ENCODE results near the gene PTPRD. TPM values are rescaled to one million over a fixed set of nuclear protein-coding genes. Genes with fewer than 3 reads are reported as not detected.
"Not testable (repeated sequence)": the region's sequence is repeated elsewhere in the genome, so short reads cannot be mapped to it uniquely, and the experiment has no call there.

PTPRD gene
- total RNA-seq, 1 experiment from 2014 or later: not detected

DNA sequence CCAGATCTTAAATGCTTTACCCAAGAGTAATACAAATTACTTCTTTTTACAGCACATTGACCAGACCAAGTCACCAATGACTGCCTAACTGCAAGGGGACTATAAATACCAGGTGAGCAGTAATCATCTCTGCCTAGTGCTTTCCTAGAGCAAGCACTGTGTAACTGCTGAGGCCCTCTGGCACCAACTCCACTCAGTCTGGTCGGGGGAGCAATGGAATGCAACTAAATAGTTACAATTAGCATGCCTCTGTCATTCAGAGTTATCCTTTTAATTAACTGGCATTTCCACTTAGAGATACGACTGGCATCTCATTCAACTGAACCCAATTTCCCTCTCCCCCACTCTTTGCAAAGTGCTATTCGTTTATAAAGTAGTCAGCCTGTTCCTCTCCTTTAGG lies 1504.2 kb downstream of the PTPRD start:
- Mint-ChIP-seq H3K27me3 (ENCODE audit: insufficient read depth, unreplicated experiment) (peaks cover 24% of the 10 kb centered on the region), H3K4me1 (ENCODE audit: insufficient read depth, unreplicated experiment) (no peaks in the 10 kb centered on the region), H3K9me3 (ENCODE audit: unreplicated experiment) (no peaks in the 10 kb centered on the region), H3K4me3 (ENCODE audit: unreplicated experiment) (no peak overlapping the region), H3K27ac (ENCODE audit: low read depth, unreplicated experiment) (no peak overlapping the region), H3K36me3 (ENCODE audit: insufficient read depth, unreplicated experiment) (no peaks in the 10 kb centered on the region)
- TF ChIP-seq, protein P1, sequence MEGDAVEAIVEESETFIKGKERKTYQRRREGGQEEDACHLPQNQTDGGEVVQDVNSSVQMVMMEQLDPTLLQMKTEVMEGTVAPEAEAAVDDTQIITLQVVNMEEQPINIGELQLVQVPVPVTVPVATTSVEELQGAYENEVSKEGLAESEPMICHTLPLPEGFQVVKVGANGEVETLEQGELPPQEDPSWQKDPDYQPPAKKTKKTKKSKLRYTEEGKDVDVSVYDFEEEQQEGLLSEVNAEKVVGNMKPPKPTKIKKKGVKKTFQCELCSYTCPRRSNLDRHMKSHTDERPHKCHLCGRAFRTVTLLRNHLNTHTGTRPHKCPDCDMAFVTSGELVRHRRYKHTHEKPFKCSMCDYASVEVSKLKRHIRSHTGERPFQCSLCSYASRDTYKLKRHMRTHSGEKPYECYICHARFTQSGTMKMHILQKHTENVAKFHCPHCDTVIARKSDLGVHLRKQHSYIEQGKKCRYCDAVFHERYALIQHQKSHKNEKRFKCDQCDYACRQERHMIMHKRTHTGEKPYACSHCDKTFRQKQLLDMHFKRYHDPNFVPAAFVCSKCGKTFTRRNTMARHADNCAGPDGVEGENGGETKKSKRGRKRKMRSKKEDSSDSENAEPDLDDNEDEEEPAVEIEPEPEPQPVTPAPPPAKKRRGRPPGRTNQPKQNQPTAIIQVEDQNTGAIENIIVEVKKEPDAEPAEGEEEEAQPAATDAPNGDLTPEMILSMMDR (IDR thresholded peaks at IDR 0.05; ENCODE audit: unreplicated experiment): no peak
- intact Hi-C loops (cut with micrococcal nuclease): no loop called here
- no peak for DNase-seq (ENCODE audit: unreplicated experiment)
- CTCF ChIA-PET: no interaction called here
- no TSS peak for BruUV-seq (replicated peaks)
- POLR2A ChIA-PET: no interaction called here

GRCh38 chr9:9102295-9102694 lies 1510.5 kb downstream of the PTPRD start:
- no TSS peak for BruUV-seq (replicated peaks)
- TF ChIP-seq, protein P1 (IDR thresholded peaks at IDR 0.05; ENCODE audit: unreplicated experiment): no peak
- ChIA-PET POLR2A (no interaction called here), CTCF (no interaction called here)
- Mint-ChIP-seq H3K4me3 (ENCODE audit: unreplicated experiment) (no peak overlapping the region), H3K27me3 (ENCODE audit: insufficient read depth, unreplicated experiment) (peaks cover 38% of the 10 kb centered on the region), H3K4me1 (ENCODE audit: insufficient read depth, unreplicated experiment) (no peaks in the 10 kb centered on the region), H3K9me3 (ENCODE audit: unreplicated experiment) (no peaks in the 10 kb centered on the region), H3K27ac (ENCODE audit: low read depth, unreplicated experiment) (no peak overlapping the region), H3K36me3 (ENCODE audit: insufficient read depth, unreplicated experiment) (no peaks in the 10 kb centered on the region)
- intact Hi-C loops (cut with micrococcal nuclease): no loop called here
- no peak for DNase-seq (ENCODE audit: unreplicated experiment)

DNA sequence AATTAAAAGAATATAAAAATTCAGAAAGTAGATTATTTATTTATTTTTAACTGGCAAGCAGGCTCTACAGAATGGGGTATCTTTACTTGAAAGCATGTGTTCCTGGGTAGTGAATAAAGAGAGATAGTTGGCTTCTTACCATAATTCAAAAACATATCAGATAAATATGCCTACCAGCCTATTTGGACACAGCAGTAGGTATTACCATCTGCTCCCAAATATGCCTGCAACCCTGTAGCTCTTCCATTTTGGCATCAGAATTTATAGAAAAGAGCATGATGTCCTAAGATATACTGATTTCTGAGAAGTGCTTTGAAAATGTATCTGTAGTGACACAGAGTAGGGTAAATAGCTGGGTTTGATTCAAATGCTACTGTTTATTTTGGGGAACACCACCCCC lies 1512.7 kb downstream of the PTPRD start:
- H3K9me3 Mint-ChIP-seq (ENCODE audit: unreplicated experiment): no peaks in the 10 kb centered on the region

DNA sequence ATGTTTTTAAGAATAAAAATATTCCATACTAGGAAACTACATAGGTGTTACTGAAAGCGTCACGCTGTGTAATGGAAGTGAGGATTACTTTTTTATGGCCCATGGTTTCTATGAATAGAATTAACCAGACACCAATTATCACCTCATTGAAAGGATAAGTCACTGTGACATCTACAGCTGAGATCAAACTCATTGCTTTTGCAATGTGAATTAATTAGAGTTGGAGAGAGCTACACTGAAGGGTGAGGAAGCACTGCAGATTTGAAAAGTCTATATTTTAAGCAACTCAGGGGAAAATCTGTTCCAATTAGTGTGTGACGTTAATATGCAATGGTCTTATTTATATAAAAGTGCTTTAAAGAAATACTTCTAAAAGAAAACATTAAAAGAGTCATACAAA lies 1513.2 kb downstream of the PTPRD start:
- DNase-seq (ENCODE audit: unreplicated experiment): no peak
- TF ChIP-seq, protein P1 (IDR thresholded peaks at IDR 0.05; ENCODE audit: unreplicated experiment): no peak
- H3K36me3 Mint-ChIP-seq (ENCODE audit: insufficient read depth, unreplicated experiment): no peaks in the 10 kb centered on the region
- no TSS peak for BruUV-seq (replicated peaks)
- peaks cover 21% of the 10 kb centered on the region for H3K27me3 Mint-ChIP-seq (ENCODE audit: insufficient read depth, unreplicated experiment)
- no peak overlapping the region for H3K4me3 Mint-ChIP-seq (ENCODE audit: unreplicated experiment)
- ChIA-PET POLR2A (no interaction called here), CTCF (interaction anchor here (0.6 kb wide), 1 partner anchor 199 kb away, joined by 3 read pairs; no protein-coding TSS in a partner anchor)
- H3K4me1 Mint-ChIP-seq (ENCODE audit: insufficient read depth, unreplicated experiment): no peaks in the 10 kb centered on the region
- no peak overlapping the region for H3K27ac Mint-ChIP-seq (ENCODE audit: low read depth, unreplicated experiment)
- intact Hi-C loops (cut with micrococcal nuclease): no loop called here
- no peaks in the 10 kb centered on the region for H3K9me3 Mint-ChIP-seq (ENCODE audit: unreplicated experiment)

More for the DNA sequence above, 1512.7 kb downstream of the PTPRD start:
- CTCF ChIA-PET: interaction anchor here (0.6 kb wide), 1 partner anchor 200 kb away, joined by 3 read pairs; no protein-coding TSS in a partner anchor
- TF ChIP-seq, protein P1 (IDR thresholded peaks at IDR 0.05; ENCODE audit: unreplicated experiment): no peak
- Mint-ChIP-seq H3K27me3 (ENCODE audit: insufficient read depth, unreplicated experiment) (peaks cover 26% of the 10 kb centered on the region), H3K4me3 (ENCODE audit: unreplicated experiment) (no peak overlapping the region), H3K27ac (ENCODE audit: low read depth, unreplicated experiment) (no peak overlapping the region), H3K36me3 (ENCODE audit: insufficient read depth, unreplicated experiment) (no peaks in the 10 kb centered on the region), H3K4me1 (ENCODE audit: insufficient read depth, unreplicated experiment) (no peaks in the 10 kb centered on the region)
- POLR2A ChIA-PET: no interaction called here
- no TSS peak for BruUV-seq (replicated peaks)
- DNase-seq (ENCODE audit: unreplicated experiment): no peak
- intact Hi-C loops (cut with micrococcal nuclease): no loop called here

DNA sequence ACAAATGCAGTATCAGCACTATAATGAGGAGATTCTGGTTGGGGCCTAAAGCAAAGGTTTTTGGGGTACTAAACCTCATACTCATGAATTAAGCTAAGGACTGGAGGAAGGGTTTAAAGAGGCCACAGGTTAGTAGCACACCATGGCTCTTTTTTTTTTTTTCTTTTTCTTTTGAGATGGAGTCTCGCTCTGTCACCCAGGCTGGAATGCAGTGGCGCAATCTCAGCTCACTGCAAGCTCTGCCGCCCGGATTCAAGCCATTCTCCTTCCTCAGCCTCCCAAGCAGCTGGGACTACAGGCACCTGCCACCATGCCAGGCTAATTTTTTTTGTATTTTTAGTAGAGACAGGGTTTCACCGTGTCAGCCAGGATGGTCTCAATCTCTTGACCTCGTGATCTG lies 1515.5 kb downstream of the PTPRD start:
- H3K27me3 Mint-ChIP-seq (ENCODE audit: insufficient read depth, unreplicated experiment): peaks cover 14% of the 10 kb centered on the region
- H3K4me3 Mint-ChIP-seq (ENCODE audit: unreplicated experiment); H3K36me3 Mint-ChIP-seq (ENCODE audit: insufficient read depth, unreplicated experiment); DNase-seq (ENCODE audit: unreplicated experiment); H3K4me1 Mint-ChIP-seq (ENCODE audit: insufficient read depth, unreplicated experiment); H3K9me3 Mint-ChIP-seq (ENCODE audit: unreplicated experiment); CTCF ChIA-PET; H3K27ac Mint-ChIP-seq (ENCODE audit: low read depth, unreplicated experiment); POLR2A ChIA-PET; intact Hi-C loops (cut with micrococcal nuclease); BruUV-seq (replicated peaks): not testable (repeated sequence)
